ENCODE data around the gene ANKRD13D.

The ANKRD13D gene

GRCh38 chr11:67322049-67322448 lies 32.9 kb downstream of the ANKRD13D start:
- H4K20me1 ChIP-seq (ENCODE audit: insufficient read depth, low read length): no peaks in the 10 kb centered on the region
- H2AFZ ChIP-seq (ENCODE audit: low read length): no peak overlapping the region
- no peak overlapping the region for H3K4me2 ChIP-seq (ENCODE audit: low read length)
- H3K36me3 ChIP-seq (ENCODE audit: insufficient read depth, low read length): no peaks in the 10 kb centered on the region
- H3K4me3 ChIP-seq (ENCODE audit: low read depth, low read length, poor library complexity, severe bottlenecking): no peak overlapping the region
- H3K9me2 ChIP-seq (ENCODE audit: low read depth, low read length): no peaks in the 10 kb centered on the region
- no peaks in the 10 kb centered on the region for H3F3A ChIP-seq (ENCODE audit: insufficient read depth, low read length)
- H3K9ac ChIP-seq (ENCODE audit: low read length): no peak overlapping the region
- TF ChIP-seq, protein P1, sequence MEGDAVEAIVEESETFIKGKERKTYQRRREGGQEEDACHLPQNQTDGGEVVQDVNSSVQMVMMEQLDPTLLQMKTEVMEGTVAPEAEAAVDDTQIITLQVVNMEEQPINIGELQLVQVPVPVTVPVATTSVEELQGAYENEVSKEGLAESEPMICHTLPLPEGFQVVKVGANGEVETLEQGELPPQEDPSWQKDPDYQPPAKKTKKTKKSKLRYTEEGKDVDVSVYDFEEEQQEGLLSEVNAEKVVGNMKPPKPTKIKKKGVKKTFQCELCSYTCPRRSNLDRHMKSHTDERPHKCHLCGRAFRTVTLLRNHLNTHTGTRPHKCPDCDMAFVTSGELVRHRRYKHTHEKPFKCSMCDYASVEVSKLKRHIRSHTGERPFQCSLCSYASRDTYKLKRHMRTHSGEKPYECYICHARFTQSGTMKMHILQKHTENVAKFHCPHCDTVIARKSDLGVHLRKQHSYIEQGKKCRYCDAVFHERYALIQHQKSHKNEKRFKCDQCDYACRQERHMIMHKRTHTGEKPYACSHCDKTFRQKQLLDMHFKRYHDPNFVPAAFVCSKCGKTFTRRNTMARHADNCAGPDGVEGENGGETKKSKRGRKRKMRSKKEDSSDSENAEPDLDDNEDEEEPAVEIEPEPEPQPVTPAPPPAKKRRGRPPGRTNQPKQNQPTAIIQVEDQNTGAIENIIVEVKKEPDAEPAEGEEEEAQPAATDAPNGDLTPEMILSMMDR (IDR thresholded peaks at IDR 0.05; ENCODE audit: low read length): no peak
- TF ChIP-seq EZH2 (IDR thresholded peaks at IDR 0.05; ENCODE audit: borderline replicate concordance, low read length): no peak
- no peaks in the 10 kb centered on the region for H3K79me2 ChIP-seq (ENCODE audit: insufficient read depth, low read length)
- H3K4me1 ChIP-seq (ENCODE audit: insufficient read depth, low read length, severe bottlenecking): peaks cover 12% of the 10 kb centered on the region
- no peaks in the 10 kb centered on the region for H3K9me3 ChIP-seq (ENCODE audit: low read length)
- H3K27ac ChIP-seq (ENCODE audit: low read depth, low read length, poor library complexity, severe bottlenecking): no peak overlapping the region
- H3K27me3 ChIP-seq (ENCODE audit: insufficient read depth, low read length): no peaks in the 10 kb centered on the region

- Histone ChIP-seq H3K9ac (ENCODE audit: low read length) (no peak overlapping the region), H3K4me1 (ENCODE audit: insufficient read depth, low read length, severe bottlenecking) (peaks cover 4% of the 10 kb centered on the region), H3K36me3 (ENCODE audit: insufficient read depth, low read length) (no peaks in the 10 kb centered on the region), H3K4me3 (ENCODE audit: low read depth, low read length, poor library complexity, severe bottlenecking) (no peak overlapping the region), H3K4me2 (ENCODE audit: low read length) (no peak overlapping the region), H2AFZ (ENCODE audit: low read length) (no peak overlapping the region), H3K27ac (ENCODE audit: low read depth, low read length, poor library complexity, severe bottlenecking) (no peak overlapping the region), H3K9me2 (ENCODE audit: low read depth, low read length) (no peaks in the 10 kb centered on the region), H3K9me3 (ENCODE audit: low read length) (no peaks in the 10 kb centered on the region), H3K79me2 (ENCODE audit: insufficient read depth, low read length) (no peaks in the 10 kb centered on the region), H4K20me1 (ENCODE audit: insufficient read depth, low read length) (no peaks in the 10 kb centered on the region), H3K27me3 (ENCODE audit: insufficient read depth, low read length) (no peaks in the 10 kb centered on the region), H3F3A (ENCODE audit: insufficient read depth, low read length) (no peaks in the 10 kb centered on the region)
- TF ChIP-seq EZH2 (IDR thresholded peaks at IDR 0.05; ENCODE audit: borderline replicate concordance, low read length): no peak
- TF ChIP-seq, protein P1 (IDR thresholded peaks at IDR 0.05; ENCODE audit: low read length): no peak
These were observed 34.4 kb downstream of the ANKRD13D start for GRCh38 chr11:67323526-67323925.

DNA sequence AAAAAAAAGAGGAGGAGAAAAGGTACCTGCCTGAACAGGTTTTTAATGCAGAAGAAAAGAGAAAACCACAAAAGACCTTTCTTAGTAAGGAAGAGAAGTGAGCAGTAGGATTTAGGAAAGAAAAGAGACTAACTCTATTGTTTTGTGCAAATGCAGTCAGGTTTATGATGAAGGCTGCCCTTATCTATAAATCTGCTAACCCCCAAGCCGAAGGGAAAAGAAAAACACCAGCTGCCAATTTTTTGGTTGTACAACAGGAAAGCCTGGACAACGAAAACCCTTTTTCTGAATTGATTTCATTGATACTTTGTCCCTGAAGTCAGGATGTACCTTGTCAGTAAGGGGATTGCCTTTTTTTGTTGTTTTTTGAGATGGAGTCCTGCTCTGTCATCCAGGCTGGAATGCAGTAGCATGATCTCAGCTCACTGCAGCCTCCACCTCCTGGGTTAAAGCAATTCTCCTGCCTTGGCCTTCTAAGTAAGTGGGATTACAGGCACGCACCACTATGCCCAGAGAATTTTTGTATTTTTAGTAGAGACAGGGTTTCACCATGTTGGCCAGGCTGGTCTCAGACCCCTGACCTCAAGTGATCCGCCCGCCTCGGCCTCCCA lies 43.1 kb downstream of the ANKRD13D start:
- TF ChIP-seq, protein P1 (IDR thresholded peaks at IDR 0.05; ENCODE audit: low read length): no peak
- no peak for TF ChIP-seq EZH2 (IDR thresholded peaks at IDR 0.05; ENCODE audit: borderline replicate concordance, low read length)
- Histone ChIP-seq H3K9me3 (ENCODE audit: low read length) (no peaks in the 10 kb centered on the region), H3K27ac (ENCODE audit: low read depth, low read length, poor library complexity, severe bottlenecking) (no peak overlapping the region), H3K4me1 (ENCODE audit: insufficient read depth, low read length, severe bottlenecking) (no peaks in the 10 kb centered on the region), H3K4me2 (ENCODE audit: low read length) (no peak overlapping the region), H3K9ac (ENCODE audit: low read length) (no peak overlapping the region), H3K36me3 (ENCODE audit: insufficient read depth, low read length) (no peaks in the 10 kb centered on the region), H2AFZ (ENCODE audit: low read length) (no peak overlapping the region), H3K79me2 (ENCODE audit: insufficient read depth, low read length) (no peaks in the 10 kb centered on the region), H3K9me2 (ENCODE audit: low read depth, low read length) (no peaks in the 10 kb centered on the region), H3K4me3 (ENCODE audit: low read depth, low read length, poor library complexity, severe bottlenecking) (no peak overlapping the region), H3K27me3 (ENCODE audit: insufficient read depth, low read length) (no peaks in the 10 kb centered on the region), H3F3A (ENCODE audit: insufficient read depth, low read length) (no peaks in the 10 kb centered on the region), H4K20me1 (ENCODE audit: insufficient read depth, low read length) (no peaks in the 10 kb centered on the region)
